Tibial artery (tissue), 4 donors: Measurements from ENCODE around the gene GLT8D1.

ENCODE experiments used
- DNase-seq, 2 donors: peaks; one replicate each; pipeline ENCODE4 v3.0.0-alpha.2; 2019
- H3K27ac ChIP-seq, 2 donors: fragments of 200-600 bp; sonication (generic) in 1 of 2; 1 replicate in 1 of 2; 2 replicates in 1 of 2; pipeline ENCODE4 v1.5.1; 2018 to 2019; ENCODE audit warnings: mild to moderate bottlenecking in 1 of 2
- H3K27me3 ChIP-seq, 2 donors: fragments of 200-600 bp; sonication (generic) in 1 of 2; one replicate each; pipeline versions ENCODE4 v1.5.1 to v1.6.0; 2016 to 2019
- H3K36me3 ChIP-seq, 3 donors: fragments of 200-600 bp; sonication (generic) in 2 of 3; one replicate each; pipeline ENCODE4 v1.5.1; 2016 to 2019; ENCODE audit warnings: mild to moderate bottlenecking in 2 of 3
- H3K4me1 ChIP-seq, 4 donors: fragments of 200-600 bp; sonication (generic) in 2 of 4; 1 replicate in 3 of 4; 2 replicates in 1 of 4; pipeline ENCODE4 v1.5.1; 2016 to 2019
- H3K4me3 ChIP-seq, 2 donors: fragments of 200-600 bp; sonication (generic) in 1 of 2; 1 replicate in 1 of 2; 2 replicates in 1 of 2; pipeline ENCODE4 v1.5.1; 2018 to 2019; ENCODE audit warnings: mild to moderate bottlenecking in 2 of 2
- H3K9me3 ChIP-seq, 3 donors: fragments of 200-600 bp; sonication (generic) in 1 of 3; one replicate each; pipeline ENCODE4 v1.5.1; 2016 to 2019
- intact Hi-C: fragments of 100-400 bp; cut with DNase I; formaldehyde crosslinking; loops from one replicate; pipeline ENCODE4 v1.15.0; 2023; ENCODE audit warnings: low total_unique reads
- TF ChIP-seq, protein P1 (sequence below), 2 experiments: fragments of 200-600 bp in 1 of 2; fragments of 450-650 bp in 1 of 2; IDR thresholded peaks; one replicate each; pipeline ENCODE4 v1.5.1; 2017 to 2019; ENCODE audit warnings: antibody characterized with exemption in 2 of 2, mild to moderate bottlenecking in 1 of 2, moderate library complexity in 1 of 2

The GLT8D1 gene

DNA sequence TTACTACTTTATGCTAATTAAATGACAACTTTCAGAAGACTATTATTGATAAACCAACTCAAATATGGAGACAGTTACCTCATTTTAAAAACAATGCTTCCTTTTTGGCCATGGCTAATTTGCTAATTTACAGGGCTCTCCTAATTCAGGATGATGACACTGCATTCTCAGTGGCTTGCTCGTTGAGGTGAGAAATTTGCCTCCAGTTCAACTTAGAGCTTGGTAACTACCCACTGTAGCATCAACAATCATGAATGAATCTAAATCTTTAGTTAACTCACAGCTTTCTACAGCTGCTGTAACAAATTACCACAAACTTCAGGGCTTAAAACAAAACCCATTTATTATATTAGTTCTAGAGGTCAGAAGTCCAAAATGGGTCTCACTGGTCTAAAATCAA, 33.9 kb downstream of the GLT8D1 start:
- peaks cover 0 to 21% (median 12%) of the 10 kb centered on the region in 4 donors for H3K4me1 ChIP-seq
- no peaks in the 10 kb centered on the region for H3K27me3 ChIP-seq
- no peaks in the 10 kb centered on the region for H3K9me3 ChIP-seq
- peak overlapping the region; percentile 27 to 50 for H3K27ac ChIP-seq
- intact Hi-C loops, result no loop called here
- TF ChIP-seq, protein P1, sequence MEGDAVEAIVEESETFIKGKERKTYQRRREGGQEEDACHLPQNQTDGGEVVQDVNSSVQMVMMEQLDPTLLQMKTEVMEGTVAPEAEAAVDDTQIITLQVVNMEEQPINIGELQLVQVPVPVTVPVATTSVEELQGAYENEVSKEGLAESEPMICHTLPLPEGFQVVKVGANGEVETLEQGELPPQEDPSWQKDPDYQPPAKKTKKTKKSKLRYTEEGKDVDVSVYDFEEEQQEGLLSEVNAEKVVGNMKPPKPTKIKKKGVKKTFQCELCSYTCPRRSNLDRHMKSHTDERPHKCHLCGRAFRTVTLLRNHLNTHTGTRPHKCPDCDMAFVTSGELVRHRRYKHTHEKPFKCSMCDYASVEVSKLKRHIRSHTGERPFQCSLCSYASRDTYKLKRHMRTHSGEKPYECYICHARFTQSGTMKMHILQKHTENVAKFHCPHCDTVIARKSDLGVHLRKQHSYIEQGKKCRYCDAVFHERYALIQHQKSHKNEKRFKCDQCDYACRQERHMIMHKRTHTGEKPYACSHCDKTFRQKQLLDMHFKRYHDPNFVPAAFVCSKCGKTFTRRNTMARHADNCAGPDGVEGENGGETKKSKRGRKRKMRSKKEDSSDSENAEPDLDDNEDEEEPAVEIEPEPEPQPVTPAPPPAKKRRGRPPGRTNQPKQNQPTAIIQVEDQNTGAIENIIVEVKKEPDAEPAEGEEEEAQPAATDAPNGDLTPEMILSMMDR (IDR thresholded peaks at IDR 0.05), result no peak
- H3K36me3 ChIP-seq, result peaks cover 12 to 62% (median 21%) of the 10 kb centered on the region in 3 donors
- no peak for DNase-seq
- H3K4me3 ChIP-seq, result no peak overlapping the region

DNA sequence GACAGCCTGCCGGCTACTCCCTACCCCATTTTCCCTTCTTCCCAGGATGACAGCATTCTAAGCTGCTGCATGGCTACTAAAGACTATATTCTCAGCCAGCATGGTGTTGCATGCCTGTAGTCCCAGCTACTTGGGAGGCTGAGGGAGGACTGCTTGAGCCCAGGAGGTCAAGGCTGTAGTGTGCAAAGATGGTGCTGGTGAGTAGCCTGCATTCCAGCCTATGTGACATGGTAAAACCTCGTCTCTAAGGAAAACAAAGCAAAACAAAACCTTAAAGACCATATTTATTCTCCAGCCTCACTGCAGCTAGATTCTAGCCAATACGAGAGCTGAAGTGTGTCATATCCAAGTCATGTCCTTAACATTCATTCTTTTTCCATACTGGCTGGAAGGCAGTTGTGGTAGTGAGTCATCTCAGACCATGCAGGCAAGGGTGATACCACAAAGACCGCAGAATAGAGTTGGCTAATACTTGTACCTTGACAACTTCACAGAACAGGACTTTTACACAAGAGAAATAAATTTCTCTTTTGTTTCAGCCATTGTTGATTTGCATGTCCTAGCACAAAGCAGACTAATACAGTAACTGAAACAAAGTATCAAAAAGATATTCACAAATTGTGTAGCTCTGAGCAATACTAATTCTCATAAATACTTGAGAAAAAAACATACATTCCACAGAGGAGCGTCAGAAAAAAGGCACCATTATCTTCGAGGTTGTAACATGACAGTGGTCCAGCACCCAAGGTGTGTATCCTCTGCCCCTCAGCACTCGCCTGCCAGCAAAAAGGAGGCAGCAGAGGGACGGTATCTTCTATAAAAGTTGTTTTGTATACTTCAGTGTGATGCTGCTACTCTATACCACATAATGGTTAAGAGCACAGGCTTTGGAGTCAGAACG, 34.7 kb downstream of the GLT8D1 start:
- TF ChIP-seq, protein P1 (IDR thresholded peaks at IDR 0.05), result no peak
- no peaks in the 10 kb centered on the region for H3K27me3 ChIP-seq
- no peaks in the 10 kb centered on the region for H3K9me3 ChIP-seq
- H3K4me1 ChIP-seq, result peaks cover 0 to 21% (median 12%) of the 10 kb centered on the region in 4 donors
- no peak overlapping the region for H3K4me3 ChIP-seq
- H3K27ac ChIP-seq, result peak overlapping the region; percentile 43 to 50
- DNase-seq, result peak in 1 of 2 donors; percentile 36
- intact Hi-C loops, result no loop called here
- H3K36me3 ChIP-seq, result peaks cover 6 to 63% (median 22%) of the 10 kb centered on the region in 3 donors

DNA sequence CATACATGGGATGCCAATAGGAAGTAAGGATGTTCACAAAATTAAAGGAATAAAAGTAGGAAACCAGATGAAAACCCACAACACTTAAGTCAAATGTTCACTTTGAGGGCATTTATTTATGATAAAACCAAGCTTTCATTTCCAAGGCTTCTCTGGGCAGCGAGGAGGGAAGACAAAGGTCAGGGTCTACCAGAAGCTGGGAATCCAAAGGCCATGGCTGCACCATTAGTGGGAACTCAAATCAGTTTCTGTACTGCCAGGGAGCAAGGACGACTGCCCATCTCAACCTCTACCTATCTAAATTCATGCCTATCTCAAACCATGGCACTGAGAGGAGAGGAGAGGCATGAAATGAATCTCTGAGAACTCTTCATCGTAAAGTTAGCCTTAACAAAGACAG, 42.5 kb downstream of the GLT8D1 start:
- peaks cover 52 to 67% (median 66%) of the 10 kb centered on the region in 3 donors for H3K36me3 ChIP-seq
- no peaks in the 10 kb centered on the region for H3K27me3 ChIP-seq
- no peaks in the 10 kb centered on the region for H3K9me3 ChIP-seq
- TF ChIP-seq, protein P1 (IDR thresholded peaks at IDR 0.05), result no peak
- H3K27ac ChIP-seq, result no peak overlapping the region
- H3K4me3 ChIP-seq, result no peak overlapping the region
- intact Hi-C loops, result no loop called here
- no peaks in the 10 kb centered on the region for H3K4me1 ChIP-seq
- DNase-seq, result no peak

DNA sequence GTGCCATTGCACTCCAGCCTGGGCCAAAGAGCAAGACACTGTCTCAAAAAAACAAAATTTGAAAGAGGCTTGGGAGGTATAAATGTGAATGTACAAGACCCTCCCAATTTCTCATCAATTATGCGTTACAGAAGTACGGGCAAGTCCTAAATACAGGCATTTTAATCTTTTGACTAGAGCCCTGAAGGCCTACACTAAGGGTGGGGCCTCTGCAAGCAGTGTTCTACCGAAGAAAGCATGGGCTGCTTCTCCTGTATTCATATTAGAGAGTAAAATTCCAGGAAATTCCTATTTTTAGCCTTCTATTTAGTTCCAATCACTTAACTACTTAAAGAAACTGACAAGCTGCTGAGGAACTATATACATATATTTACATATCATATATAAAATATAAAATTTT, 45.5 kb downstream of the GLT8D1 start:
- no peaks in the 10 kb centered on the region for H3K27me3 ChIP-seq
- DNase-seq, result no peak
- no peak overlapping the region for H3K27ac ChIP-seq
- H3K36me3 ChIP-seq, result peaks cover 76 to 80% (median 80%) of the 10 kb centered on the region in 3 donors
- TF ChIP-seq, protein P1 (IDR thresholded peaks at IDR 0.05), result no peak
- H3K4me1 ChIP-seq, result no peaks in the 10 kb centered on the region
- intact Hi-C loops, result no loop called here
- no peak overlapping the region for H3K4me3 ChIP-seq
- no peaks in the 10 kb centered on the region for H3K9me3 ChIP-seq

DNA sequence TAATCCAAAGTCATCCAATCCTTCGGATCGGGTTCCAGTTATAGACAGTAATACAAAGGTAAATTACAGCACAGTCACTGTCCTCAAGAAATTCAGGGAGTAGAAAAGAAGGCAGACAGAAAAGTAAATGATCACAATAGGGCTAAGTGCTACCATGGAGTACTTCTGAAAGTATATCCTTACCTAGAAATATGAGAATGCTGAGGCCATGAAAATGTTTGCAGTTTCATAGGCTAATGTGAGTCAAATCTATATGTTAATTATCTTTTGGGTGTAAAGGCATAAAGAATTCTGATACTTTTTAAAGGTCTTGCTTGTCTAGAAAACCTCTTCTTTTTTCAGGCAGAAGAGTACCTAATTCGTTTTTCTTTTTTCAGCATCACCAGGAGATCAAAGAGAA, 49.7 kb downstream of the GLT8D1 start:
- Histone ChIP-seq H3K36me3 (peaks cover 85 to 99% (median 95%) of the 10 kb centered on the region in 3 donors), H3K27ac (no peak overlapping the region), H3K4me1 (no peaks in the 10 kb centered on the region), H3K27me3 (no peaks in the 10 kb centered on the region), H3K4me3 (no peak overlapping the region), H3K9me3 (no peaks in the 10 kb centered on the region)
- no peak for DNase-seq
- intact Hi-C loops, result no loop called here
- TF ChIP-seq, protein P1 (IDR thresholded peaks at IDR 0.05), result no peak
